Measurements from ENCODE around the gene CA10.

Gene CA10

GRCh38 chr17:51741458-51741857 is 417.1 kb downstream of the CA10 start:
- no peak for TF ChIP-seq EZH2phosphoT487 (IDR thresholded peaks at IDR 0.05; ENCODE audit: borderline replicate concordance)
- TF ChIP-seq, protein P1, sequence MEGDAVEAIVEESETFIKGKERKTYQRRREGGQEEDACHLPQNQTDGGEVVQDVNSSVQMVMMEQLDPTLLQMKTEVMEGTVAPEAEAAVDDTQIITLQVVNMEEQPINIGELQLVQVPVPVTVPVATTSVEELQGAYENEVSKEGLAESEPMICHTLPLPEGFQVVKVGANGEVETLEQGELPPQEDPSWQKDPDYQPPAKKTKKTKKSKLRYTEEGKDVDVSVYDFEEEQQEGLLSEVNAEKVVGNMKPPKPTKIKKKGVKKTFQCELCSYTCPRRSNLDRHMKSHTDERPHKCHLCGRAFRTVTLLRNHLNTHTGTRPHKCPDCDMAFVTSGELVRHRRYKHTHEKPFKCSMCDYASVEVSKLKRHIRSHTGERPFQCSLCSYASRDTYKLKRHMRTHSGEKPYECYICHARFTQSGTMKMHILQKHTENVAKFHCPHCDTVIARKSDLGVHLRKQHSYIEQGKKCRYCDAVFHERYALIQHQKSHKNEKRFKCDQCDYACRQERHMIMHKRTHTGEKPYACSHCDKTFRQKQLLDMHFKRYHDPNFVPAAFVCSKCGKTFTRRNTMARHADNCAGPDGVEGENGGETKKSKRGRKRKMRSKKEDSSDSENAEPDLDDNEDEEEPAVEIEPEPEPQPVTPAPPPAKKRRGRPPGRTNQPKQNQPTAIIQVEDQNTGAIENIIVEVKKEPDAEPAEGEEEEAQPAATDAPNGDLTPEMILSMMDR (conservative IDR thresholded peaks at IDR 0.05; ENCODE audit: low read length): no peak
- no peak overlapping the region for H3K9ac ChIP-seq (ENCODE audit: low read depth, low read length, poor library complexity, severe bottlenecking)
- H3K4me3 ChIP-seq (ENCODE audit: low read length, poor library complexity, severe bottlenecking): no peak overlapping the region
- H3F3A ChIP-seq (ENCODE audit: low read depth): no peaks in the 10 kb centered on the region
- no peaks in the 10 kb centered on the region for H3K79me2 ChIP-seq (ENCODE audit: insufficient read depth, low read length)
- H3K4me2 ChIP-seq (ENCODE audit: low read depth, low read length, poor library complexity, severe bottlenecking): no peak overlapping the region
- no peaks in the 10 kb centered on the region for H3K36me3 ChIP-seq (ENCODE audit: insufficient read depth, low read length)
- no peaks in the 10 kb centered on the region for H3K27me3 ChIP-seq (ENCODE audit: insufficient read depth, low read length, poor library complexity, severe bottlenecking)
- no peaks in the 10 kb centered on the region for H3K9me3 ChIP-seq (ENCODE audit: insufficient read depth, low read depth, low read length)
- no peaks in the 10 kb centered on the region for H3K4me1 ChIP-seq (ENCODE audit: insufficient read depth, low read length, poor library complexity, severe bottlenecking)
- no peak overlapping the region for H2AFZ ChIP-seq (ENCODE audit: low read length)
- no peaks in the 10 kb centered on the region for H4K20me1 ChIP-seq (ENCODE audit: insufficient read depth, low read length, poor library complexity, severe bottlenecking)
- H3K9me2 ChIP-seq (replicated peaks; ENCODE audit: low read depth, low read length): no peaks in the 10 kb centered on the region

GRCh38 chr17:51740531-51740930 is 418.0 kb downstream of the CA10 start:
- TF ChIP-seq, protein P1 (conservative IDR thresholded peaks at IDR 0.05; ENCODE audit: low read length): no peak
- TF ChIP-seq EZH2phosphoT487 (IDR thresholded peaks at IDR 0.05; ENCODE audit: borderline replicate concordance): no peak
- no peak overlapping the region for H3K9ac ChIP-seq (ENCODE audit: low read depth, low read length, poor library complexity, severe bottlenecking)
- no peaks in the 10 kb centered on the region for H3K27me3 ChIP-seq (ENCODE audit: insufficient read depth, low read length, poor library complexity, severe bottlenecking)
- H3K36me3 ChIP-seq (ENCODE audit: insufficient read depth, low read length): no peaks in the 10 kb centered on the region
- H3K4me2 ChIP-seq (ENCODE audit: low read depth, low read length, poor library complexity, severe bottlenecking): no peak overlapping the region
- H3K4me3 ChIP-seq (ENCODE audit: low read length, poor library complexity, severe bottlenecking): no peak overlapping the region
- no peaks in the 10 kb centered on the region for H3K4me1 ChIP-seq (ENCODE audit: insufficient read depth, low read length, poor library complexity, severe bottlenecking)
- no peak overlapping the region for H2AFZ ChIP-seq (ENCODE audit: low read length)
- H3K9me3 ChIP-seq (ENCODE audit: insufficient read depth, low read depth, low read length): no peaks in the 10 kb centered on the region
- no peaks in the 10 kb centered on the region for H3K9me2 ChIP-seq (replicated peaks; ENCODE audit: low read depth, low read length)
- H3K79me2 ChIP-seq (ENCODE audit: insufficient read depth, low read length): no peaks in the 10 kb centered on the region
- H4K20me1 ChIP-seq (ENCODE audit: insufficient read depth, low read length, poor library complexity, severe bottlenecking): no peaks in the 10 kb centered on the region
- no peaks in the 10 kb centered on the region for H3F3A ChIP-seq (ENCODE audit: low read depth)

- Histone ChIP-seq H3K36me3 (ENCODE audit: insufficient read depth, low read length) (no peaks in the 10 kb centered on the region), H3K9me2 (replicated peaks; ENCODE audit: low read depth, low read length) (no peaks in the 10 kb centered on the region), H3K27me3 (ENCODE audit: insufficient read depth, low read length, poor library complexity, severe bottlenecking) (no peaks in the 10 kb centered on the region), H4K20me1 (ENCODE audit: insufficient read depth, low read length, poor library complexity, severe bottlenecking) (no peaks in the 10 kb centered on the region), H2AFZ (ENCODE audit: low read length) (no peak overlapping the region), H3K4me1 (ENCODE audit: insufficient read depth, low read length, poor library complexity, severe bottlenecking) (no peaks in the 10 kb centered on the region), H3K4me3 (ENCODE audit: low read length, poor library complexity, severe bottlenecking) (no peak overlapping the region), H3F3A (ENCODE audit: low read depth) (no peaks in the 10 kb centered on the region), H3K79me2 (ENCODE audit: insufficient read depth, low read length) (no peaks in the 10 kb centered on the region), H3K9me3 (ENCODE audit: insufficient read depth, low read depth, low read length) (no peaks in the 10 kb centered on the region), H3K9ac (ENCODE audit: low read depth, low read length, poor library complexity, severe bottlenecking) (no peak overlapping the region), H3K4me2 (ENCODE audit: low read depth, low read length, poor library complexity, severe bottlenecking) (no peak overlapping the region)
- no peak for TF ChIP-seq EZH2phosphoT487 (IDR thresholded peaks at IDR 0.05; ENCODE audit: borderline replicate concordance)
- TF ChIP-seq, protein P1 (conservative IDR thresholded peaks at IDR 0.05; ENCODE audit: low read length): no peak
These were observed 419.1 kb downstream of the CA10 start for GRCh38 chr17:51739245-51739886.
